ENCODE data around the gene MTHFD2L. TPM values are rescaled to one million over a fixed set of nuclear protein-coding genes. Genes with fewer than 3 reads are reported as not detected.

Gene MTHFD2L
- total RNA-seq (2014; rRNA removed) = 33.4 and 34.0 TPM in 2 replicates
- Bru-seq, nascent RNA = percentile 72 among the genes with signal in this experiment
- BruChase-seq, experiment 1, labeled RNA remaining after a 6-hour chase = percentile 66 among the genes with signal in this experiment
- BruChase-seq, experiment 2, labeled RNA remaining after a 2-hour chase = percentile 81 among the genes with signal in this experiment
- long read RNA-seq, transcript MTHFD2L-208 (2 exons, 2,363 nt) = major isoform, 36 of 70 reads
- long read RNA-seq, partial matches to known transcripts = 6 of 70 reads
- long read RNA-seq, other reads (novel, unspliced or antisense) = 26 of 70 reads

DNA sequence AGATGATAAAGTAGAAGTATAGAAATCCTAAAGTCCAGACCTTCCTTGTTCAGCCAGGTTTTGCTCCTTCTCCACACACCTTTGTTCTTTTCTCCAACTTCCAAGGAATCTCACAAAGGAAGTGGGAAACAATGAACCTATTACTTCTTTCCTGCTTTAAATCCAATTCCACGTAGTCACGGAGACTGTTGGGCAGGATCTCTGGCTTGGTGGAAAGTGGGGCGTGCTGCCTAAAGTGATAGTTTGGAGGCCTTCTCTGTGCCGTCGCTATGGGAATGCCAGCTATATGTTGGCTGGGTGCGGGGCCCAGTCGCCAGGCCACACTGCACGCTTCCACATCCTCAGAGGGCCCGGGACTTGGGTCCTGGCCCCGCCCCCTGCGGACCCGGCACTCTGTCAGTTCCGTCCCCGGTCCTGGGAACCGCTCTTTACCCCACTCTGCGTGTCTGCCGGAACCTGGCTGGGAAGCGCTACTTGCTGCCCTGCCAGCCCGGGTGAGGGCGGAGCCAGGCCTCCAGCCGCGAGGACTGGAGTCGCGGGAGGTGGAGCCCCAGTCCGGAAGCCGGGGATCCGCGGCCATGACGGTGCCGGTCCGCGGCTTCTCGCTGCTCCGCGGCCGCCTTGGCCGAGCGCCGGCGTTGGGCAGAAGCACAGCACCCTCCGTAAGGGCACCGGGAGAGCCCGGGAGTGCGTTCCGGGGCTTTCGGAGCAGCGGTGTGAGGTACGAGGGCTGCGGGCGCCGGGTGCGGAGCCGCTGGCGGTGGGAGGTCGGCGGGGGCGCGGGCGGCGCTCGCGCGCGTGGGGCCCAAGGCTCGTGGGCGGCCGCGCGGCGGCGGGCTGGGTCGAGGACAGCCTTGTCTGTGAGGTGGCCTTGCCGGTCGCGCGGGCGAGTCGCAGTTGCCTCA is at the start of gene MTHFD2L:
TSS of gene MTHFD2L (plus strand) at position 558 of the 905 bp plus-strand sequence. CDS start at position 579, 21 bp downstream.
- peaks cover 27% of the 10 kb centered on the region for H3K4me1 ChIP-seq (ENCODE audit: insufficient read depth, low read length)
- DNase-seq (peak; percentile 99), ATAC-seq (peak; percentile 96)
- peak within 1 kb of the TSS; percentile 84 for H3K27ac ChIP-seq (ENCODE audit: low read length)
- no TSS peak for BruUV-seq (replicated peaks)
- no peaks in the 10 kb centered on the region for H3K9me3 ChIP-seq (ENCODE audit: low read length)
- peak within 1 kb of the TSS; percentile 82 for H3K4me3 ChIP-seq (ENCODE audit: low read length)
- H3K36me3 ChIP-seq (ENCODE audit: low read depth, low read length) = peaks cover 30% of the 10 kb centered on the region
- H3K4me2 ChIP-seq (ENCODE audit: low read length) = peak within 1 kb of the TSS; percentile 87
- ChIA-PET POLR2A (ENCODE audit: unreplicated experiment) (interaction anchor here (0.5 to 0.7 kb wide), 5 partner anchors 11 to 1802 kb away, joined by 3 to 6 read pairs (median 3); partner anchors contain the start of gene CXCL2), CTCF (no interaction called here)
- peaks cover 25% of the 10 kb centered on the region for H4K20me1 ChIP-seq (ENCODE audit: low read length)
- TF ChIP-seq EZH2 (IDR thresholded peaks at IDR 0.05; ENCODE audit: low read length, unreplicated experiment) = no peak
- TF ChIP-seq CTCF (conservative IDR thresholded peaks at IDR 0.05; ENCODE audit: low read depth, low read length) = no peak
- no peak for TF ChIP-seq EZH2phosphoT487 (IDR thresholded peaks at IDR 0.05; ENCODE audit: borderline replicate concordance, low read length)
- peak within 1 kb of the TSS; percentile 82 for H3K9ac ChIP-seq (ENCODE audit: low read length)
- no peaks in the 10 kb centered on the region for H3K27me3 ChIP-seq (ENCODE audit: low read length)
- intact Hi-C loops (cut with micrococcal nuclease) = loop anchor here (1.0 kb wide), 1 partner anchor 41 kb away; no protein-coding TSS in a partner anchor
- H3K79me2 ChIP-seq (ENCODE audit: low read length) = peaks cover 62% of the 10 kb centered on the region
- H3K9me2 ChIP-seq (replicated peaks; ENCODE audit: low read length) = no peaks in the 10 kb centered on the region
- no peaks in the 10 kb centered on the region for H3F3A ChIP-seq (ENCODE audit: low read length, unreplicated experiment)
- peak within 1 kb of the TSS; percentile 85 for H2AFZ ChIP-seq (ENCODE audit: low read length)

- POLR2A ChIA-PET (ENCODE audit: unreplicated experiment) = interaction anchor here (0.6 to 2.2 kb wide), 4 partner anchors 9 to 421 kb away, joined by 3 to 28 read pairs (median 4); partner anchors contain the start of gene CXCL2
- Histone ChIP-seq H3K9me2 (replicated peaks; ENCODE audit: low read length) (no peaks in the 10 kb centered on the region), H4K20me1 (ENCODE audit: low read length) (no peaks in the 10 kb centered on the region), H3K36me3 (ENCODE audit: low read depth, low read length) (no peaks in the 10 kb centered on the region), H2AFZ (ENCODE audit: low read length) (no peak overlapping the region), H3F3A (ENCODE audit: low read length, unreplicated experiment) (peaks cover 26% of the 10 kb centered on the region), H3K4me2 (ENCODE audit: low read length) (peak overlapping the region; percentile 78), H3K9me3 (ENCODE audit: low read length) (no peaks in the 10 kb centered on the region), H3K4me3 (ENCODE audit: low read length) (0 out of 2 replicates have a peak overlapping the region, but pooled peaks have one; percentile 3), H3K27me3 (ENCODE audit: low read length) (no peaks in the 10 kb centered on the region), H3K27ac (ENCODE audit: low read length) (peak overlapping the region; percentile 96), H3K9ac (ENCODE audit: low read length) (peak overlapping the region; percentile 85), H3K79me2 (ENCODE audit: low read length) (no peaks in the 10 kb centered on the region), H3K4me1 (ENCODE audit: insufficient read depth, low read length) (peaks cover 59% of the 10 kb centered on the region)
- no TSS peak for BruUV-seq (replicated peaks)
- DNase-seq = no peak
- intact Hi-C loops (cut with micrococcal nuclease) = loop anchor here (1.0 to 10.0 kb wide), 2 partner anchors 9 to 374 kb away; partner anchors contain the start of gene CXCL2
- no peak for TF ChIP-seq EZH2 (IDR thresholded peaks at IDR 0.05; ENCODE audit: low read length, unreplicated experiment)
- no peak for TF ChIP-seq CTCF (conservative IDR thresholded peaks at IDR 0.05; ENCODE audit: low read depth, low read length)
- no peak for TF ChIP-seq EZH2phosphoT487 (IDR thresholded peaks at IDR 0.05; ENCODE audit: borderline replicate concordance, low read length)
- CTCF ChIA-PET = interaction anchor here (0.6 to 1.9 kb wide), 4 partner anchors 9 to 246 kb away, joined by 5 to 8 read pairs (median 6); partner anchors contain the start of gene CXCL2
- ATAC-seq = no peak
Observed at GRCh38 chr4:74108457-74109115, 49.3 kb upstream of the MTHFD2L start.

All from PC-3 (cell line).